AG04449 (cell line): ENCODE results near the gene KCNH1.

Source experiments
- CTCF ChIA-PET: fragments of 350-600 bp; formaldehyde crosslinking; extraction: SDS; loops from one replicate; lab custom pipeline; 2021; ENCODE audit warnings: antibody characterized with exemption; lab: Yijun Ruan, JAX
- POLR2A ChIA-PET: fragments of 400-600, 350-600 bp; formaldehyde crosslinking; extraction: SDS; loops from one replicate; lab custom pipeline; 2020; ENCODE audit warnings: antibody characterized with exemption, inconsistent platforms; lab: Yijun Ruan, JAX
- DNase-seq: peaks from one replicate; pipeline ENCODE4 v3.0.0-alpha.2; 2010; ENCODE audit warnings: low read depth, low spot score
- H3K4me3 ChIP-seq: 2 replicates; pipeline ENCODE4 v1.5.1; 2011; ENCODE audit warnings: low read depth, mild to moderate bottlenecking, control low read depth, low read length
- TF ChIP-seq, protein P1 (sequence below): IDR thresholded peaks from one replicate; pipeline ENCODE4 v1.5.1; 2011; ENCODE audit warnings: mild to moderate bottlenecking, moderate library complexity, low read length, control low read depth, inconsistent platforms; ENCODE audit not compliant: insufficient read depth; ENCODE audit errors: missing control alignments

Gene KCNH1

DNA sequence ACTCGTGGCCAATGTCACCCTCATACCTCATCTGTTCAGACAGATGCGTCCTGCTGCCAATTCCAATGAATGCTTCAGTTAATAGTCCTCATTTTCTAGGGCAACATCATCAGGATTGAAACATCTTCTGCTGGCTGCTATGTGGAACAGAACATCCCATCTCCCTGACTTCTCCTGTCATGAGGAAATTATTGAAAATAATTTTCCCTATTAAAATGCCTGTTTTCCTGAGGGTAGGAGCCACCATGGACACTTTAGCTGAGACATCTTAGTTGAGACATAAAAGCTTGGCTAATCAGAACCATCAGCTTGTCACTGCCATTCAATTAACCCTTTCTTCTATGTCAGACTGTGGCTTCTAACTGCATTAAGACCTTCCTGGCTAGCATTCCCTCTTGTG, 409.2 kb downstream of the KCNH1 start:
- POLR2A ChIA-PET = no interaction called here
- no peak overlapping the region for H3K4me3 ChIP-seq
- no peak for DNase-seq
- TF ChIP-seq, protein P1, sequence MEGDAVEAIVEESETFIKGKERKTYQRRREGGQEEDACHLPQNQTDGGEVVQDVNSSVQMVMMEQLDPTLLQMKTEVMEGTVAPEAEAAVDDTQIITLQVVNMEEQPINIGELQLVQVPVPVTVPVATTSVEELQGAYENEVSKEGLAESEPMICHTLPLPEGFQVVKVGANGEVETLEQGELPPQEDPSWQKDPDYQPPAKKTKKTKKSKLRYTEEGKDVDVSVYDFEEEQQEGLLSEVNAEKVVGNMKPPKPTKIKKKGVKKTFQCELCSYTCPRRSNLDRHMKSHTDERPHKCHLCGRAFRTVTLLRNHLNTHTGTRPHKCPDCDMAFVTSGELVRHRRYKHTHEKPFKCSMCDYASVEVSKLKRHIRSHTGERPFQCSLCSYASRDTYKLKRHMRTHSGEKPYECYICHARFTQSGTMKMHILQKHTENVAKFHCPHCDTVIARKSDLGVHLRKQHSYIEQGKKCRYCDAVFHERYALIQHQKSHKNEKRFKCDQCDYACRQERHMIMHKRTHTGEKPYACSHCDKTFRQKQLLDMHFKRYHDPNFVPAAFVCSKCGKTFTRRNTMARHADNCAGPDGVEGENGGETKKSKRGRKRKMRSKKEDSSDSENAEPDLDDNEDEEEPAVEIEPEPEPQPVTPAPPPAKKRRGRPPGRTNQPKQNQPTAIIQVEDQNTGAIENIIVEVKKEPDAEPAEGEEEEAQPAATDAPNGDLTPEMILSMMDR = no peak
- CTCF ChIA-PET = interaction anchor here (1.6 kb wide), 1 partner anchor 409 kb away, joined by 3 read pairs; the partner anchor contains the start of gene KCNH1

DNA sequence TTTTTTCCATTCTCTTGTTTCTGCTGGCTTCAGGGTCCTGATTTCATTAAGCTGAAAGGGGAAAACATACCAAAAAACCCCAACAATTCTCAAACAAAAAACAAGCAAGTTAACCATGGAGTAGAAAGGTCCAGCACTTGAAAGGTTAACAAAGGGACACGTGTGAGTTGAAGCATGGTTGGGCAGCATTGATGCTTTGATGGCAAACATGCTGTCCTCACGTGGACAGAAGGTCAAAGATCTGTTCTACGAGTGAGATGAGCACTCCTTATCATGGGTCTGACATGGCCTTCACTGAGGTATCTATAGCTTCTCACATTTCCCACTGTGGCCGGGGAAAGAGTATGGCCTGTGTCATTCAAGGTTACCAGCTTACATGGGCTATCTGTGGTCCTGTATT, 410.3 kb downstream of the KCNH1 start:
- H3K4me3 ChIP-seq = no peak overlapping the region
- TF ChIP-seq, protein P1 = no peak
- CTCF ChIA-PET = interaction anchor here (1.6 kb wide), 1 partner anchor 410 kb away, joined by 3 read pairs; the partner anchor contains the start of gene KCNH1
- DNase-seq = no peak
- POLR2A ChIA-PET = no interaction called here

DNA sequence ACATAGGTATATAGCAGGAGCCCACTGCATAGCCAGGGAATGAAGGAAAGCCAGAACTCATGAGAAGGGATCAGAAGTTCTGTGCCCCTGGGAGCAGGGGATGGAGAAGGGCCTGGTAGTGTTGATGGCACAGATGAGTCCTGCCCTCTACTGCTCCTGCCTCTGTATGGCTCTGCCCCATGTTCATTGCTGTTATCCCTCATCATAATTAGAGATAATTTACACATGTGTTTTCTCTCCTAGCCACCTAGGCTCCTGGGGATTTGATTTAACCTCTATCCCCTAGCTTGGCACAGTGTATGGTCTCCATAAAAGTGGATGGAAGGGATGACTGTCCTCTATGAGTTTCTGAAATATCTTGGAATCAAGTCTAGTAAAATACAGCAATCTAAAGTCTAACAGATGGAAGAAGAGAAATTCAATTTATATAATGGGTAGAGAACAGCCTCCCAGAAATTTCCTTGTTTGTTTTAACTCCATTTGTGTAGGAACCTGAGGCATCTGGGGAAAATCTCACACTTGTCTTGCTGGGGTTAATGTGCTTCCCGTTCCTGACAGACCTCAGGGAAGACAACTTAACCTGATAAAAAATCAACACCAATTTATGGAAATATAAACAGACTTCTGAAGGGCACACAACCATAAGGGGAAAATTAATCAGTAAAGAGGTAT, 411.4 kb downstream of the KCNH1 start:
- ChIA-PET CTCF (no interaction called here), POLR2A (no interaction called here)
- no peak for DNase-seq
- TF ChIP-seq, protein P1 = no peak
- no peak overlapping the region for H3K4me3 ChIP-seq

DNA sequence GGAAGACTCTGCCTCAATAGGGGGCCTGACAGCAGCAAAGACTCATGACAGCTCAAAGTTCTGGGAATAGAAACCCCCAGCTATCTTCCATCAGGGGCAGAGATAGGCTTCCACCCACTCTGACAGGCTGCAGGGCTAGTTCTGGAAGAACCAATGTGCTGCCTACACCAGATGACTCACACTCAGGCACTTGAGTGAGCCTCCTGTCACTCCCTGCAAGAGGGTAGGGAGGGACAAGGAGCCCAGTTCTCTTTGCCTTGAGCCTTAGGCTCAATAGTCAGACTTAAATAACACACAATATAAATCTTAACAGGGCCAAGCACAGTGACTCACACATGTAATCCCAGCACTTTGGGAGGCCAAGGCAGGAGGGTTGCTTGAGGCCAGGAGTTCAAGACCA, 418.9 kb downstream of the KCNH1 start:
- CTCF ChIA-PET = interaction anchor here (0.8 kb wide), 1 partner anchor 266 kb away, joined by 5 read pairs; no protein-coding TSS in a partner anchor
- no peak for DNase-seq
- TF ChIP-seq, protein P1 = no peak
- POLR2A ChIA-PET = interaction anchor here (0.5 kb wide), 1 partner anchor 118 kb away, joined by 3 read pairs; no protein-coding TSS in a partner anchor
- no peak overlapping the region for H3K4me3 ChIP-seq

DNA sequence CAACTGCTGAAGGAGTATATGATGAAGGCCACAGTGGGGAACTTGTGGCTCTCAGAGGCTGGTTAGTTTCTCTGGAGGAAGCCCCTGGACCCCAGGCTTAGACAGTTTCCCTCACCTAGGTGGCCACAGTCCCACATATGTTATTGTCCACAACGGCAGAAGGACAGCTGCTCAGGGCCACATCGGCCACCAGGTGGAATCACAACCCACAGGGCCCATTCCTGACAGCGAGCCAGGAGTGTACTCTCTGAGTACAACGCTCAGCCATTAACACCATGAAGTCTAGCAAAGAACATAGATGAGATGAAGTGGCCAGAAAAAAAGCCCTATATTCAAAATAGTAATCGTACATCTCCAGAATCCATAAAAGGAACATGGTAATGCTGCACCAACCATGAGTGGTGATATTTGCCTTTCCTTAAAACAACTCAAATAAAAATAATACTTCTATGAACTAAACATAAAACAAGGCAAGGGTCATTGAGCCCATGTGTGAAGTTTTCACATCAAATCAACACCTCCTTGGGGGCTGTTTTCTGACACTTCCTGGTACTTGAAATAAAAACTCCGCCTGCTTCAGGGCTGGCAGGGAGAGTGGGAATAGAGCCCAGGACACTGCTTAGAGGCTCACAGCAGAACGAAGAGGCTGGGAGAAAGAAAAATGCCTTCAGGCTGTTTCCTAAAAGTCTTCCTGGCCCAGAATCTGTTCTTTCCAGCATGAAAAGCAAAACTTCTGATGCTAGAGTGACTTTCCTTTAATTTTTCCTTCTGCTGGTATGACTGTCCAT, 421.9 kb downstream of the KCNH1 start:
- no peak overlapping the region for H3K4me3 ChIP-seq
- CTCF ChIA-PET = interaction anchor here (1.0 kb wide), 1 partner anchor 422 kb away, joined by 3 read pairs; the partner anchor contains the start of gene KCNH1
- TF ChIP-seq, protein P1 = no peak
- no peak for DNase-seq
- POLR2A ChIA-PET = no interaction called here

DNA sequence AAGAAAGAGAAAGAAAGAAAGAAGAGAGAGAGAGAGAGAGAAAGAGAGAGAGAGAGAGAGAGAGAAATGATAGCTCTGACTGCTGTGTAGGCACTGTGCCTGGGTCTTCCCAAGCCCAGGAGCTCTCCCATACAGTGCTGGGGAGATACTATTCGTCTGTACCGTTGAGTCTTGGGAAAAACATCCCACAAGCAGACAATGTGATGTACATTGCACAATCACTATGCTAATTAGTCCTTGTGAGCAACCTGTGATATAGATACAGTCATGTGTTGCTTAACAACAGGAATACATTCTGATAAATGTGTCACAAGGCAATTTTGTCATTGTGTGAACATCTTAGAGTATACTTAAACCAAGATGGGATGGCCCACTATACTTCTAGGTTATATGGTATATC, 424.2 kb downstream of the KCNH1 start:
- no peak for DNase-seq
- ChIA-PET POLR2A (no interaction called here), CTCF (interaction anchor here (0.7 to 1.1 kb wide), 2 partner anchors 13 to 303 kb away, joined by 3 read pairs; no protein-coding TSS in a partner anchor)
- H3K4me3 ChIP-seq = no peak overlapping the region
- TF ChIP-seq, protein P1 = no peak
